Mammary epithelial cell (primary cell): ENCODE results near the gene GLDN.

Experiments used
- EZH2 ChIP-seq: IDR thresholded peaks from 2 replicates; pipeline ENCODE4 v1.6.1; 2012; ENCODE audit warnings: low read length, inconsistent platforms, borderline replicate concordance
- TF ChIP-seq, protein P1 (sequence below), 2 donors: IDR thresholded peaks in 1 of 2; conservative IDR thresholded peaks in 1 of 2; 2 replicates each; pipeline ENCODE4 v1.5.1; 2011 to 2012; ENCODE audit warnings: inconsistent platforms in 2 of 2, low read length in 2 of 2, mild to moderate bottlenecking in 2 of 2, control low read depth in 1 of 2, low read depth in 1 of 2; ENCODE audit not compliant: insufficient read depth in 1 of 2; ENCODE audit errors: extremely low read depth in 1 of 2

DNA sequence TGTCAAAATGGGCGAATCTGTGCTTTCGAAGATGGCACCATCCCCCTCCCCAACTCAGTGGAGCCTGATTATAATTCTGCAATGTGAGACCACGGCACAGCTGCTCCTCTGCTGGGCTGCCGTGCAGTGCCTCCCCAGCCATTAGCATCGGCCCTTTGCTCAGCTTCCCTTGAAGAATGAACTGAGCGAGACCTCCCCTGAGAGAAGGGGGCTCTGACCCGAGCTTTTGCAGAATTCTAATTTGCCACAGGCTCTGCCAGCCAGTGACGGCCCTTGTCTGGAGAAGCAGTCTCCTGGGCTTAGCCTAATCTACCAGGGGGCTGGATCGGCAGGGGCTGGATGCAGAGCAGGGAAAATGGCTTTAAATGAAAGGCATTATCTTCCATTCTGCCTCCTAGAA, 57.2 kb downstream of the GLDN start:
- TF ChIP-seq, protein P1, sequence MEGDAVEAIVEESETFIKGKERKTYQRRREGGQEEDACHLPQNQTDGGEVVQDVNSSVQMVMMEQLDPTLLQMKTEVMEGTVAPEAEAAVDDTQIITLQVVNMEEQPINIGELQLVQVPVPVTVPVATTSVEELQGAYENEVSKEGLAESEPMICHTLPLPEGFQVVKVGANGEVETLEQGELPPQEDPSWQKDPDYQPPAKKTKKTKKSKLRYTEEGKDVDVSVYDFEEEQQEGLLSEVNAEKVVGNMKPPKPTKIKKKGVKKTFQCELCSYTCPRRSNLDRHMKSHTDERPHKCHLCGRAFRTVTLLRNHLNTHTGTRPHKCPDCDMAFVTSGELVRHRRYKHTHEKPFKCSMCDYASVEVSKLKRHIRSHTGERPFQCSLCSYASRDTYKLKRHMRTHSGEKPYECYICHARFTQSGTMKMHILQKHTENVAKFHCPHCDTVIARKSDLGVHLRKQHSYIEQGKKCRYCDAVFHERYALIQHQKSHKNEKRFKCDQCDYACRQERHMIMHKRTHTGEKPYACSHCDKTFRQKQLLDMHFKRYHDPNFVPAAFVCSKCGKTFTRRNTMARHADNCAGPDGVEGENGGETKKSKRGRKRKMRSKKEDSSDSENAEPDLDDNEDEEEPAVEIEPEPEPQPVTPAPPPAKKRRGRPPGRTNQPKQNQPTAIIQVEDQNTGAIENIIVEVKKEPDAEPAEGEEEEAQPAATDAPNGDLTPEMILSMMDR (conservative IDR thresholded peaks at IDR 0.05 in 1 of 2, IDR thresholded peaks at IDR 0.05 in 1 of 2; ENCODE audit: extremely low read depth in 1 of 2, insufficient read depth in 1 of 2, low read depth in 1 of 2, low read length in 2 of 2) = no peak
- no peak for TF ChIP-seq EZH2
